Gastroesophageal sphincter (tissue), 4 donors: ENCODE measurements around the gene FKBP15. TPM values are rescaled to one million over a fixed set of nuclear protein-coding genes. Genes with fewer than 3 reads are reported as not detected.

ENCODE experiments used
- ATAC-seq: fragments of 150-250 bp; one replicate; pipeline ENCODE4 v1.9.1; 2016; ENCODE audit warnings: mild to moderate bottlenecking, moderate library complexity
- H3K27ac ChIP-seq, 4 donors: fragments of 200-600 bp; sonication (generic) in 3 of 4; 1 replicate in 3 of 4; 2 replicates in 1 of 4; pipeline ENCODE4 v1.5.1; 2016 to 2019
- H3K27me3 ChIP-seq: fragments of 200-600 bp; sonication (generic); one replicate; pipeline ENCODE4 v1.5.1; 2019
- H3K36me3 ChIP-seq, 2 donors: fragments of 200-600 bp; sonication (generic); one replicate each; pipeline ENCODE4 v1.5.1; 2019; ENCODE audit warnings: control low read depth in 1 of 2
- H3K4me1 ChIP-seq, 3 donors: fragments of 200-600 bp; sonication (generic); 1 replicate in 2 of 3; 2 replicates in 1 of 3; pipeline ENCODE4 v1.5.1; 2016 to 2019; ENCODE audit warnings: control low read depth in 2 of 3
- H3K4me3 ChIP-seq, 2 donors: fragments of 200-600 bp; sonication (generic); one replicate each; pipeline ENCODE4 v1.5.1; 2019; ENCODE audit warnings: mild to moderate bottlenecking in 1 of 2, moderate library complexity in 1 of 2
- H3K9me3 ChIP-seq, 3 donors: fragments of 200-600 bp; sonication (generic); one replicate each; pipeline ENCODE4 v1.5.1; 2017 to 2019; ENCODE audit warnings: control low read depth in 2 of 3
- CTCF ChIP-seq, 4 experiments: fragments of 200-600 bp in 2 of 4; fragments of 450-650 bp in 2 of 4; sonication (generic) in 1 of 4; IDR thresholded peaks; one replicate each; pipeline ENCODE4 v1.5.1; 2017 to 2019; ENCODE audit warnings: antibody characterized with exemption in 4 of 4, mild to moderate bottlenecking in 2 of 4, moderate library complexity in 2 of 4
- EP300 ChIP-seq: sonication (generic); formaldehyde crosslinking; IDR thresholded peaks from one replicate; pipeline ENCODE4 v1.6.1; 2017; ENCODE audit warnings: antibody characterized with exemption, mild to moderate bottlenecking
- POLR2A ChIP-seq, 2 donors: fragments of 450-650 bp; IDR thresholded peaks; one replicate each; pipeline ENCODE4 v1.6.1; 2017; ENCODE audit warnings: antibody characterized with exemption in 2 of 2, mild to moderate bottlenecking in 2 of 2, moderate library complexity in 1 of 2
- POLR2AphosphoS5 ChIP-seq: sonication (generic); formaldehyde crosslinking; IDR thresholded peaks from one replicate; pipeline ENCODE4 v1.6.1; 2017; ENCODE audit warnings: antibody characterized with exemption
- WGBS, 2 donors: methylation state at CpG; one replicate each; pipeline ENCODE4 v1.1.5; 2018; ENCODE audit warnings: low coverage in 1 of 2; 5-methylcytosine and 5-hydroxymethylcytosine counted together
- total RNA-seq, 4 donors: library from RNA; depleted of rRNA; stranded (reverse); fragments of >200 nt; gene quantifications; one replicate each; pipeline ENCODE4 v1.1.0, GENCODE V29; 2016

FKBP15 gene
- total RNA-seq, 4 donors from 2014 or later = 20.2 to 30.7 (median 22.7) TPM

- Histone ChIP-seq H3K27me3 (no peaks in the 10 kb centered on the region), H3K4me3 (no peak overlapping the region), H3K27ac (no peak overlapping the region), H3K9me3 (no peaks in the 10 kb centered on the region), H3K4me1 (no peaks in the 10 kb centered on the region), H3K36me3 (peaks cover 14 to 97% of the 10 kb centered on the region in 2 donors)
- WGBS, 2 donors = 93 to 94% methylated on average over 6 to 7 of the region's 7 CpGs
- ATAC-seq = no peak
- TF ChIP-seq POLR2AphosphoS5 = no peak
- no peak for TF ChIP-seq CTCF (IDR thresholded peaks at IDR 0.05)
- no peak for TF ChIP-seq EP300
- TF ChIP-seq POLR2A (IDR thresholded peaks at IDR 0.05) = no peak
Observed at GRCh38 chr9:113186137-113186755, 34.8 kb downstream of the FKBP15 start.

GRCh38 chr9:113185271-113185670 lies 35.8 kb downstream of the FKBP15 start:
- H3K4me3 ChIP-seq = no peak overlapping the region
- H3K36me3 ChIP-seq = peaks cover 14 to 96% of the 10 kb centered on the region in 2 donors
- ATAC-seq = no peak
- no peaks in the 10 kb centered on the region for H3K4me1 ChIP-seq
- TF ChIP-seq POLR2A (IDR thresholded peaks at IDR 0.05) (no peak), EP300 (no peak), POLR2AphosphoS5 (no peak), CTCF (IDR thresholded peaks at IDR 0.05) (no peak)
- no peaks in the 10 kb centered on the region for H3K27me3 ChIP-seq
- H3K27ac ChIP-seq = no peak overlapping the region
- H3K9me3 ChIP-seq = no peaks in the 10 kb centered on the region
- WGBS, 2 donors = 86 to 100% methylated on average over 3 to 4 of the region's 4 CpGs

GRCh38 chr9:113184539-113184938 lies 36.5 kb downstream of the FKBP15 start:
- no peak for ATAC-seq
- no peaks in the 10 kb centered on the region for H3K27me3 ChIP-seq
- WGBS, 2 donors = 40% methylated on average over 1 of the region's 2 CpGs; no CpG with 5 or more reads in 1 of the 2 donors
- H3K9me3 ChIP-seq = no peaks in the 10 kb centered on the region
- no peak overlapping the region for H3K27ac ChIP-seq
- peaks cover 17 to 95% of the 10 kb centered on the region in 2 donors for H3K36me3 ChIP-seq
- H3K4me1 ChIP-seq = no peaks in the 10 kb centered on the region
- TF ChIP-seq CTCF (IDR thresholded peaks at IDR 0.05) = no peak
- TF ChIP-seq POLR2AphosphoS5 = no peak
- no peak for TF ChIP-seq POLR2A (IDR thresholded peaks at IDR 0.05)
- TF ChIP-seq EP300 = no peak
- no peak overlapping the region for H3K4me3 ChIP-seq

- 96 to 100% methylated on average over 2 of the region's 2 CpGs for WGBS, 2 donors
- TF ChIP-seq POLR2AphosphoS5 (no peak), CTCF (IDR thresholded peaks at IDR 0.05) (no peak), EP300 (no peak), POLR2A (IDR thresholded peaks at IDR 0.05) (no peak)
- H3K27ac ChIP-seq = no peak overlapping the region
- no peak for ATAC-seq
- H3K9me3 ChIP-seq = no peaks in the 10 kb centered on the region
- no peak overlapping the region for H3K4me3 ChIP-seq
- H3K4me1 ChIP-seq = no peaks in the 10 kb centered on the region
- H3K27me3 ChIP-seq = no peaks in the 10 kb centered on the region
- H3K36me3 ChIP-seq = peaks cover 17 to 99% of the 10 kb centered on the region in 2 donors
Observed at GRCh38 chr9:113183956-113184488, 37.1 kb downstream of the FKBP15 start.

GRCh38 chr9:113181165-113181564 lies 39.9 kb downstream of the FKBP15 start:
- Histone ChIP-seq H3K27me3 (no peaks in the 10 kb centered on the region), H3K4me3 (no peak overlapping the region), H3K9me3 (no peaks in the 10 kb centered on the region), H3K27ac (no peak overlapping the region), H3K36me3 (peaks cover 15 to 99% of the 10 kb centered on the region in 2 donors), H3K4me1 (no peaks in the 10 kb centered on the region)
- TF ChIP-seq POLR2A (IDR thresholded peaks at IDR 0.05) = no peak
- no peak for TF ChIP-seq EP300
- no peak for TF ChIP-seq POLR2AphosphoS5
- no peak for TF ChIP-seq CTCF (IDR thresholded peaks at IDR 0.05)
- ATAC-seq = no peak
